Keratinocyte (primary cell): ENCODE data around the gene C10orf120.

ENCODE experiments used
- EZH2 ChIP-seq: IDR thresholded peaks from one replicate; pipeline ENCODE4 v1.6.1; 2012; ENCODE audit warnings: inconsistent platforms, mild to moderate bottlenecking, low read length, moderate library complexity
- TF ChIP-seq, protein P1 (sequence below), 3 experiments: IDR thresholded peaks in 1 of 3; conservative IDR thresholded peaks in 1 of 3; optimal IDR thresholded peaks in 1 of 3; 2 replicates in 2 of 3; 3 replicates in 1 of 3; pipeline versions ENCODE3 to v1.5.1; 2011; ENCODE audit warnings: low read length in 3 of 3, mild to moderate bottlenecking in 3 of 3, moderate library complexity in 2 of 3, control low read depth in 1 of 3, inconsistent platforms in 1 of 3; ENCODE audit not compliant: insufficient read depth in 2 of 3; ENCODE audit errors: extremely low read depth in 1 of 3

DNA sequence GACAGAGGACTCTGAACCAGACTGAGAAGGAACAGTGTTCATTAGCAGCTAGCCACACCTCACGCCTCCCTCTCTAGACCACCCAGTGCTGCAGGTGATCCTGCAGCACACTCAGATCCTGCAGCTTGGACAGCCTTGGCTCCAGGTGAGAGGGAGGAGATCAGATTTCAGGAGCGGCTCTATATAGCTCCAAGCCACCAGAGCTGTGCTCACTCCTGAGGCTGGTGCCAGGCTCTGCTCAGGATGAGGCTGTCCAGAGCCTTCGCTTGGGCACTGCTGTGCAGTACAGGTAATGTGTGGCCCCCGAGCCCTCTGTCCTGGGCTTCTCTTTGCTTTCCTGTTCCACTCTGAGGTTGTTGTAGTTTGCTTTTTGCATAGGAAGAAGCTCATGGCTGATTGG lies 42.4 kb downstream of the C10orf120 start:
- TF ChIP-seq, protein P1, sequence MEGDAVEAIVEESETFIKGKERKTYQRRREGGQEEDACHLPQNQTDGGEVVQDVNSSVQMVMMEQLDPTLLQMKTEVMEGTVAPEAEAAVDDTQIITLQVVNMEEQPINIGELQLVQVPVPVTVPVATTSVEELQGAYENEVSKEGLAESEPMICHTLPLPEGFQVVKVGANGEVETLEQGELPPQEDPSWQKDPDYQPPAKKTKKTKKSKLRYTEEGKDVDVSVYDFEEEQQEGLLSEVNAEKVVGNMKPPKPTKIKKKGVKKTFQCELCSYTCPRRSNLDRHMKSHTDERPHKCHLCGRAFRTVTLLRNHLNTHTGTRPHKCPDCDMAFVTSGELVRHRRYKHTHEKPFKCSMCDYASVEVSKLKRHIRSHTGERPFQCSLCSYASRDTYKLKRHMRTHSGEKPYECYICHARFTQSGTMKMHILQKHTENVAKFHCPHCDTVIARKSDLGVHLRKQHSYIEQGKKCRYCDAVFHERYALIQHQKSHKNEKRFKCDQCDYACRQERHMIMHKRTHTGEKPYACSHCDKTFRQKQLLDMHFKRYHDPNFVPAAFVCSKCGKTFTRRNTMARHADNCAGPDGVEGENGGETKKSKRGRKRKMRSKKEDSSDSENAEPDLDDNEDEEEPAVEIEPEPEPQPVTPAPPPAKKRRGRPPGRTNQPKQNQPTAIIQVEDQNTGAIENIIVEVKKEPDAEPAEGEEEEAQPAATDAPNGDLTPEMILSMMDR (optimal IDR thresholded peaks at IDR 0.05 in 1 of 3, IDR thresholded peaks at IDR 0.05 in 1 of 3, conservative IDR thresholded peaks at IDR 0.05 in 1 of 3; ENCODE audit: extremely low read depth in 1 of 3, insufficient read depth in 2 of 3, low read length in 3 of 3), result no peak
- no peak for TF ChIP-seq EZH2
